B cell (primary cell): ENCODE results near the gene TMEM236. TPM values are rescaled to one million over a fixed set of nuclear protein-coding genes. Genes with fewer than 3 reads are reported as not detected.

Source experiments
- ATAC-seq: fragments of 200-7000 bp; cut with Tn5 transposase; one replicate; pipeline ENCODE4 v1.10.0; 2021; ENCODE audit warnings: low read depth, mild to moderate bottlenecking, moderate number of reproducible peaks, moderate library complexity
- CTCF ChIA-PET: fragments of 350-600 bp; sonication (Branson Sonifier 250); formaldehyde crosslinking; loops from one replicate; lab custom pipeline; 2021; ENCODE audit warnings: antibody characterized with exemption, inconsistent platforms; lab: Charles Lee
- POLR2A ChIA-PET: fragments of 350-600 bp; sonication (Branson Sonifier 250); formaldehyde crosslinking; loops from one replicate; lab custom pipeline; 2021; ENCODE audit warnings: antibody characterized with exemption; lab: Charles Lee
- DNase-seq: peaks from one replicate; pipeline ENCODE4 v3.0.0; 2013
- H2AFZ ChIP-seq: 2 replicates; pipeline ENCODE4 v1.6.1; 2012; ENCODE audit warnings: mild to moderate bottlenecking, low read depth, low read length; ENCODE audit not compliant: insufficient read depth, poor library complexity, severe bottlenecking
- H3K27ac ChIP-seq, 2 donors: 1 replicate in 1 of 2; 2 replicates in 1 of 2; pipeline ENCODE4 v1.5.1; 2012 to 2013; ENCODE audit warnings: low read length in 2 of 2, mild to moderate bottlenecking in 2 of 2, moderate library complexity in 1 of 2
- H3K27me3 ChIP-seq, 4 experiments: fragments of 200-600 bp in 1 of 4; sonication (generic) in 1 of 4; replicated peaks in 1 of 4; 1 replicate in 2 of 4; 2 replicates in 2 of 4; pipeline versions ENCODE4 v1.6.1 to v1.7.0; 2013 to 2016; ENCODE audit warnings: low read length in 3 of 4, mild to moderate bottlenecking in 2 of 4, mixed read lengths in 1 of 4, moderate library complexity in 1 of 4; ENCODE audit not compliant: insufficient read depth in 4 of 4, control insufficient read depth in 3 of 4; ENCODE audit errors: control extremely low read depth in 1 of 4
- H3K36me3 ChIP-seq, 2 experiments: replicated peaks in 1 of 2; 1 replicate in 1 of 2; 2 replicates in 1 of 2; pipeline versions ENCODE4 v1.6.1 to v1.7.1; 2013; ENCODE audit warnings: low read length in 1 of 2; ENCODE audit not compliant: insufficient read depth in 2 of 2, control insufficient read depth in 1 of 2; ENCODE audit errors: control extremely low read depth in 1 of 2, extremely low read depth in 1 of 2
- H3K4me1 ChIP-seq, 2 donors: fragments of 200-600 bp in 1 of 2; sonication (generic) in 1 of 2; 1 replicate in 1 of 2; 2 replicates in 1 of 2; pipeline versions ENCODE4 v1.5.1 to v1.6.1; 2013 to 2017; ENCODE audit warnings: low read length in 2 of 2; ENCODE audit not compliant: control insufficient read depth in 2 of 2, insufficient read depth in 2 of 2
- H3K4me2 ChIP-seq: replicated peaks from 2 replicates; pipeline ENCODE3; 2012; ENCODE audit warnings: mild to moderate bottlenecking, low read depth, low read length; ENCODE audit not compliant: poor library complexity, severe bottlenecking
- H3K4me3 ChIP-seq, 5 experiments: fragments of 200-600 bp in 1 of 5; sonication (generic) in 1 of 5; 1 replicate in 3 of 5; 2 replicates in 2 of 5; pipeline versions ENCODE4 v1.5.1 to v1.7.0; 2011 to 2016; ENCODE audit warnings: low read length in 4 of 5, mild to moderate bottlenecking in 4 of 5, low read depth in 2 of 5, control low read depth in 1 of 5, moderate library complexity in 1 of 5; ENCODE audit not compliant: insufficient read depth in 1 of 5; ENCODE audit errors: control extremely low read depth in 1 of 5, extremely low read depth in 1 of 5
- H3K79me2 ChIP-seq: fragments of 200-600 bp; sonication (generic); one replicate; pipeline ENCODE4 v1.6.0; 2016; ENCODE audit warnings: low read length; ENCODE audit not compliant: control insufficient read depth, insufficient read depth
- H3K9ac ChIP-seq: fragments of 200-600 bp; sonication (generic); 2 replicates; pipeline ENCODE4 v1.6.1; 2017; ENCODE audit warnings: mild to moderate bottlenecking, low read length, moderate library complexity
- H3K9me3 ChIP-seq, 3 donors: one replicate each; pipeline versions ENCODE4 v1.6.1 to v1.7.1; 2013; ENCODE audit warnings: low read length in 2 of 3; ENCODE audit not compliant: control insufficient read depth in 2 of 3, insufficient read depth in 1 of 3; ENCODE audit errors: control extremely low read depth in 1 of 3
- H4K20me1 ChIP-seq: 2 replicates; pipeline ENCODE4 v1.6.0; 2012; ENCODE audit warnings: mild to moderate bottlenecking, low read length; ENCODE audit not compliant: insufficient read depth, control insufficient read depth, poor library complexity, severe bottlenecking
- H3K27ac Mint-ChIP-seq: one replicate; pipeline ENCODE4 v1.8.0; 2021; ENCODE audit warnings: mixed read lengths
- H3K27me3 Mint-ChIP-seq: one replicate; pipeline ENCODE4 v1.8.0; 2021; ENCODE audit warnings: mixed read lengths
- H3K4me1 Mint-ChIP-seq: one replicate; pipeline ENCODE4 v1.8.0; 2021; ENCODE audit warnings: mixed read lengths
- H3K4me3 Mint-ChIP-seq: one replicate; pipeline ENCODE4 v1.8.0; 2021; ENCODE audit warnings: mixed read lengths
- H3K9me3 Mint-ChIP-seq: one replicate; pipeline ENCODE4 v1.8.0; 2022; ENCODE audit warnings: mixed read lengths; ENCODE audit not compliant: insufficient read depth
- EZH2 ChIP-seq: IDR thresholded peaks from 2 replicates; pipeline ENCODE4 v1.6.1; 2012; ENCODE audit warnings: borderline replicate concordance, low read depth, mild to moderate bottlenecking, moderate library complexity, low read length; ENCODE audit not compliant: insufficient read depth, poor library complexity, severe bottlenecking
- WGBS: methylation state at CpG from one replicate; pipeline ENCODE4 v1.1.5; 2013; ENCODE audit warnings: missing lambda C conversion rate; ENCODE audit not compliant: insufficient coverage; 5-methylcytosine and 5-hydroxymethylcytosine counted together
- intact Hi-C: fragments of 100-400 bp; cut with micrococcal nuclease; formaldehyde crosslinking; loops from one replicate; pipeline ENCODE4 v1.10.0; 2022
- polyA plus RNA-seq: library from polyadenylated mRNA; depleted of rRNA; stranded (reverse); fragments of >200 nt; gene quantifications from 2 replicates; pipeline ENCODE4 v1.2.3, GENCODE V29; 2012
- total RNA-seq, 2 donors: library from RNA; stranded (reverse); fragments of 120-200 nt in 1 of 2; gene quantifications; 1 replicate in 1 of 2; 2 replicates in 1 of 2; pipeline versions ENCODE4 v1.2.3 to v1.2.4, GENCODE V29; 2013 to 2022
- TF ChIP-seq, protein P1 (sequence below): fragments of 200-600 bp; IDR thresholded peaks from one replicate; pipeline ENCODE4 v1.8.0; 2022; ENCODE audit warnings: antibody characterized with exemption, mild to moderate bottlenecking

TMEM236 gene
- total and polyA plus RNA-seq, 2 donors (not counting 1 experiment from before 2014, with no cell fraction given) = 0.09 to 0.27 TPM

- POLR2A ChIA-PET = no interaction called here
- 93% methylated on average over 3 of the region's 3 CpGs for WGBS
Measured at GRCh38 chr10:17820943-17821342, 68.9 kb downstream of the TMEM236 start.

GRCh38 chr10:17821893-17822292, 69.9 kb downstream of the TMEM236 start:
- Histone ChIP-seq H3K9ac (no peak overlapping the region), H4K20me1 (no peaks in the 10 kb centered on the region), H2AFZ (no peak overlapping the region), H3K9me3 (no peaks in the 10 kb centered on the region), H3K27me3 (no peaks in the 10 kb centered on the region), H3K4me1 (no peaks in the 10 kb centered on the region), H3K4me2 (no peak overlapping the region), H3K79me2 (no peaks in the 10 kb centered on the region), H3K36me3 (no peaks in the 10 kb centered on the region), H3K27ac (no peak overlapping the region), H3K4me3 (no peak overlapping the region)
- H3K27me3 Mint-ChIP-seq = no peaks in the 10 kb centered on the region
- POLR2A ChIA-PET = no interaction called here
- CTCF ChIA-PET = no interaction called here
- H3K27ac Mint-ChIP-seq = no peak overlapping the region
- intact Hi-C loops = no loop called here
- DNase-seq = no peak
- no peaks in the 10 kb centered on the region for H3K9me3 Mint-ChIP-seq
- no CpG with 5 or more reads among the region's 1 CpG for WGBS
- H3K4me1 Mint-ChIP-seq = no peaks in the 10 kb centered on the region
- no peak for ATAC-seq
- TF ChIP-seq, protein P1, sequence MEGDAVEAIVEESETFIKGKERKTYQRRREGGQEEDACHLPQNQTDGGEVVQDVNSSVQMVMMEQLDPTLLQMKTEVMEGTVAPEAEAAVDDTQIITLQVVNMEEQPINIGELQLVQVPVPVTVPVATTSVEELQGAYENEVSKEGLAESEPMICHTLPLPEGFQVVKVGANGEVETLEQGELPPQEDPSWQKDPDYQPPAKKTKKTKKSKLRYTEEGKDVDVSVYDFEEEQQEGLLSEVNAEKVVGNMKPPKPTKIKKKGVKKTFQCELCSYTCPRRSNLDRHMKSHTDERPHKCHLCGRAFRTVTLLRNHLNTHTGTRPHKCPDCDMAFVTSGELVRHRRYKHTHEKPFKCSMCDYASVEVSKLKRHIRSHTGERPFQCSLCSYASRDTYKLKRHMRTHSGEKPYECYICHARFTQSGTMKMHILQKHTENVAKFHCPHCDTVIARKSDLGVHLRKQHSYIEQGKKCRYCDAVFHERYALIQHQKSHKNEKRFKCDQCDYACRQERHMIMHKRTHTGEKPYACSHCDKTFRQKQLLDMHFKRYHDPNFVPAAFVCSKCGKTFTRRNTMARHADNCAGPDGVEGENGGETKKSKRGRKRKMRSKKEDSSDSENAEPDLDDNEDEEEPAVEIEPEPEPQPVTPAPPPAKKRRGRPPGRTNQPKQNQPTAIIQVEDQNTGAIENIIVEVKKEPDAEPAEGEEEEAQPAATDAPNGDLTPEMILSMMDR = no peak
- no peak for TF ChIP-seq EZH2
- no peak overlapping the region for H3K4me3 Mint-ChIP-seq

More at GRCh38 chr10:17820943-17821342, 68.9 kb downstream of the TMEM236 start:
- H3K9me3 ChIP-seq = no peaks in the 10 kb centered on the region
- H3K9ac ChIP-seq = no peak overlapping the region
- H3K4me1 ChIP-seq = no peaks in the 10 kb centered on the region
- H4K20me1 ChIP-seq = no peaks in the 10 kb centered on the region
- Mint-ChIP-seq H3K4me1 (no peaks in the 10 kb centered on the region), H3K9me3 (no peaks in the 10 kb centered on the region), H3K27ac (no peak overlapping the region), H3K27me3 (no peaks in the 10 kb centered on the region), H3K4me3 (no peak overlapping the region)
- no peak overlapping the region for H3K4me2 ChIP-seq
- ATAC-seq = no peak
- no peaks in the 10 kb centered on the region for H3K27me3 ChIP-seq
- no peaks in the 10 kb centered on the region for H3K79me2 ChIP-seq
- no peak for DNase-seq
- no peak for TF ChIP-seq EZH2
- TF ChIP-seq, protein P1 = no peak
- no peak overlapping the region for H2AFZ ChIP-seq
- intact Hi-C loops = no loop called here
- H3K36me3 ChIP-seq = no peaks in the 10 kb centered on the region
- H3K27ac ChIP-seq = no peak overlapping the region
- CTCF ChIA-PET = no interaction called here
- H3K4me3 ChIP-seq = no peak overlapping the region
